K562 (cell line): ENCODE results near the gene PPP1R12C. TPM values are rescaled to one million over a fixed set of nuclear protein-coding genes. Genes with fewer than 3 reads are reported as not detected.
A peak's percentile ranks its signal among the peaks of the same experiment; 100 is the strongest.

Source experiments
- ATAC-seq: fragments of 200-7000 bp; cut with Tn5 transposase; 3 replicates; pipeline ENCODE4 v1.9.1; 2020; ENCODE audit warnings: moderate library complexity
- BruUV-seq: library from RNA; stranded (reverse); fragments of 400-500 nt; replicated peaks from 2 replicates; lab custom pipeline; 2021; lab: Mats Ljungman, UMichigan
- CTCF ChIA-PET: fragments of 300-600 bp; formaldehyde crosslinking; extraction: SDS; loops from one replicate; lab custom pipeline; 2021; ENCODE audit warnings: low intra/inter-chr PET ratio; lab: Yijun Ruan, JAX
- POLR2A ChIA-PET: fragments of 300-600, 350-650 bp; sonication (Branson Sonifier 250); formaldehyde crosslinking; extraction: SDS; loops from one replicate; lab custom pipeline; 2021; ENCODE audit warnings: antibody characterized with exemption, inconsistent platforms; lab: Yijun Ruan, JAX
- DNase-seq, 4 experiments: peaks; one replicate each; pipeline versions ENCODE4 v3.0.0 to v3.0.0-alpha.2; 2011 to 2018; ENCODE audit warnings: low spot score in 3 of 4, mixed read lengths in 3 of 4; ENCODE audit errors: extremely low read depth in 1 of 4
- FAIRE-seq: peaks from 2 replicates; lab custom pipeline; 2011; peaks lifted over from hg19 to GRCh38; lab: Jason Lieb, UNC
- H2AFZ ChIP-seq: 2 replicates; pipeline ENCODE4 v1.6.0; 2011; ENCODE audit warnings: low read depth, low read length, control low read depth, inconsistent platforms
- H3K27ac ChIP-seq: fragments of 200-600 bp; 3 replicates; pipeline ENCODE4 v1.8.0; 2011; ENCODE audit warnings: low read depth, mild to moderate bottlenecking, control low read depth, inconsistent platforms, low read length, moderate library complexity, mixed read lengths; ENCODE audit errors: extremely low read depth
- H3K27me3 ChIP-seq, 2 experiments: fragments of 300-600 bp in 1 of 2; 2 replicates in 1 of 2; 3 replicates in 1 of 2; pipeline versions ENCODE4 v1.6.0 to v1.8.0; 2011; ENCODE audit warnings: inconsistent platforms in 2 of 2, low read length in 2 of 2, mild to moderate bottlenecking in 1 of 2, mixed read lengths in 1 of 2, moderate library complexity in 1 of 2; ENCODE audit not compliant: control insufficient read depth in 2 of 2, insufficient read depth in 2 of 2
- H3K36me3 ChIP-seq: fragments of 300-600 bp; 3 replicates; pipeline ENCODE4 v1.8.0; 2011; ENCODE audit warnings: mild to moderate bottlenecking, low read length, inconsistent platforms; ENCODE audit not compliant: control insufficient read depth, insufficient read depth
- H3K4me1 ChIP-seq, 2 experiments: fragments of 200-600 bp in 1 of 2; replicated peaks in 1 of 2; 2 replicates in 1 of 2; 3 replicates in 1 of 2; pipeline versions ENCODE4 v1.5.1 to v1.8.0; 2011; ENCODE audit warnings: inconsistent platforms in 2 of 2, low read length in 2 of 2, mild to moderate bottlenecking in 1 of 2, mixed read lengths in 1 of 2, moderate library complexity in 1 of 2; ENCODE audit not compliant: control insufficient read depth in 2 of 2, insufficient read depth in 2 of 2
- H3K4me2 ChIP-seq: 2 replicates; pipeline ENCODE4 v1.6.1; 2011; ENCODE audit warnings: low read length, control low read depth, inconsistent platforms, mixed read lengths; ENCODE audit not compliant: insufficient read depth
- H3K4me3 ChIP-seq: fragments of 200-600 bp; sonication (generic), shearing (Covaris generic); 2 replicates; pipeline ENCODE4 v1.5.1; 2016; ENCODE audit warnings: control low read depth, inconsistent platforms
- H3K79me2 ChIP-seq: fragments of 200-600 bp; 3 replicates; pipeline ENCODE4 v1.8.0; 2011; ENCODE audit warnings: low read length, inconsistent platforms; ENCODE audit not compliant: control insufficient read depth, insufficient read depth
- H3K9ac ChIP-seq, 2 experiments: 2 replicates each; pipeline versions ENCODE4 v1.6.0 to v1.6.1; 2011; ENCODE audit warnings: low read depth in 2 of 2, low read length in 2 of 2, control low read depth in 1 of 2, inconsistent platforms in 1 of 2, mild to moderate bottlenecking in 1 of 2, mixed read lengths in 1 of 2; ENCODE audit not compliant: insufficient read depth in 1 of 2
- H3K9me1 ChIP-seq: one replicate; pipeline ENCODE4 v1.6.0; 2011; ENCODE audit warnings: inconsistent platforms, mild to moderate bottlenecking, low read length, moderate library complexity; ENCODE audit not compliant: control insufficient read depth, insufficient read depth
- H3K9me3 ChIP-seq: replicated peaks from 2 replicates; pipeline ENCODE4 v1.5.1; 2011; ENCODE audit warnings: low read depth, low read length, inconsistent platforms; ENCODE audit not compliant: control insufficient read depth, insufficient read depth
- H4K20me1 ChIP-seq: replicated peaks from 2 replicates; pipeline ENCODE4 v1.6.1; 2011; ENCODE audit warnings: low read length, inconsistent platforms, mixed read lengths; ENCODE audit not compliant: control insufficient read depth, insufficient read depth
- BHLHE40 ChIP-seq: IDR thresholded peaks from 2 replicates; pipeline ENCODE4 v1.6.1; 2011; ENCODE audit warnings: low read length, improper control_type of control experiment
- CBX5 ChIP-seq: IDR thresholded peaks from 2 replicates; pipeline ENCODE4 v1.6.1; 2014; ENCODE audit warnings: low read depth, borderline replicate concordance
- CHD4 ChIP-seq: fragments of 200-600 bp; sonication (generic); IDR thresholded peaks from 3 replicates; pipeline ENCODE4 v1.6.1; 2012; ENCODE audit warnings: low read depth, mild to moderate bottlenecking, mixed read lengths, low read length, inconsistent platforms; ENCODE audit not compliant: insufficient read depth, insufficient replicate concordance, poor library complexity, severe bottlenecking
- ERF ChIP-seq: fragments of 450-650 bp; formaldehyde crosslinking; IDR thresholded peaks from 2 replicates; pipeline ENCODE4 v1.4.0; 2020; ENCODE audit warnings: mild to moderate bottlenecking, mixed read lengths
- ETV5 ChIP-seq: sonication (generic); formaldehyde crosslinking; IDR thresholded peaks from 2 replicates; pipeline ENCODE4 v1.4.0; 2020; ENCODE audit warnings: low read depth, mild to moderate bottlenecking, missing genetic modification reagents
- NUFIP1 ChIP-seq: fragments of 450-650 bp; IDR thresholded peaks from 2 replicates; pipeline ENCODE4 v1.6.1; 2018; ENCODE audit not compliant: partially characterized antibody
- OTX1 ChIP-seq: fragments of 450-650 bp; formaldehyde crosslinking; IDR thresholded peaks from 2 replicates; pipeline ENCODE4 v1.4.0; 2022; ENCODE audit warnings: mild to moderate bottlenecking
- RBFOX2 ChIP-seq: fragments of 200-400 bp; formaldehyde crosslinking; IDR thresholded peaks from 2 replicates; pipeline ENCODE4 v1.6.1; 2017; ENCODE audit warnings: low read depth, mild to moderate bottlenecking, low read length, moderate library complexity
- SLC30A9 ChIP-seq: fragments of 250-450 bp; sonication (Bioruptor Pico); IDR thresholded peaks from 2 replicates; pipeline ENCODE4 v1.8.0; 2022; ENCODE audit warnings: mild to moderate bottlenecking, moderate library complexity
- SP1 ChIP-seq: sonication (generic); formaldehyde crosslinking; IDR thresholded peaks from 2 replicates; pipeline ENCODE4 v1.8.1; 2022; ENCODE audit warnings: mild to moderate bottlenecking, missing genetic modification reagents
- SRF ChIP-seq, 2 experiments: fragments of 250-450, 450-650 bp in 1 of 2; sonication (Bioruptor Pico) in 1 of 2; sonication (generic) in 1 of 2; formaldehyde crosslinking; IDR thresholded peaks; 2 replicates each; pipeline versions ENCODE4 v1.5.0 to v1.5.1; 2020 to 2022; ENCODE audit warnings: mild to moderate bottlenecking in 1 of 2, missing genetic modification reagents in 1 of 2
- ZC3H4 ChIP-seq: sonication (generic); formaldehyde crosslinking; IDR thresholded peaks from 2 replicates; pipeline ENCODE4 v1.9.0; 2021; ENCODE audit warnings: missing genetic modification reagents, borderline replicate concordance
- ZEB2 ChIP-seq: fragments of 450-650 bp; IDR thresholded peaks from 2 replicates; pipeline ENCODE4 v1.6.1; 2016
- ZNF143 ChIP-seq: sonication (generic); formaldehyde crosslinking; IDR thresholded peaks from 2 replicates; pipeline ENCODE4 v1.9.0; 2022; ENCODE audit warnings: mild to moderate bottlenecking, missing genetic modification reagents
- WGBS: fragments of 100-300 bp; shearing (Covaris generic); methylation state at CpG from one replicate; pipeline ENCODE4 v1.1.6; 2016; ENCODE audit warnings: low coverage, mixed read lengths; ENCODE audit not compliant: insufficient coverage; ENCODE audit errors: missing lambda C conversion rate; 5-methylcytosine and 5-hydroxymethylcytosine counted together
- in situ Hi-C: fragments of 300-500 bp; cut with MboI; formaldehyde crosslinking; loops from 4 replicates; pipeline ENCODE4 v1.15.0; 2018; ENCODE audit warnings: inconsistent platforms, mixed read lengths
- intact Hi-C: fragments of 100-400 bp; cut with micrococcal nuclease; formaldehyde crosslinking; loops from 2 replicates; pipeline ENCODE4 v1.14.2; 2022
- polyA plus RNA-seq, 8 experiments: library from polyadenylated mRNA; depleted of rRNA in 4 of 8; stranded (reverse) in 5 of 8; unstranded in 3 of 8; fragments of >200 nt; fragmentation: Nextera tagmentation in 2 of 8; fragmentation: Illumina TruSeq in 1 of 8; extraction: Ambion mirVana in 2 of 8; extraction: Trizol in 1 of 8; gene quantifications; 2 replicates each; pipeline versions ENCODE4 v1.2.1 to v1.2.3, GENCODE V29; 2011 to 2014; ENCODE audit warnings: inconsistent platforms in 1 of 8, missing spikeins in 1 of 8
- total RNA-seq, 7 experiments: library from RNA; depleted of rRNA in 6 of 7; stranded (reverse); fragments of >200 nt in 6 of 7; fragmentation: Illumina TruSeq in 2 of 7; extraction: Trizol in 2 of 7; gene quantifications; 2 replicates each; pipeline versions ENCODE4 v1.2.1 to v1.2.3, GENCODE V29; 2011 to 2021; ENCODE audit warnings: low replicate concordance in 1 of 7
- TF ChIP-seq, protein P1 (sequence below): fragments of 250-450 bp; sonication (Bioruptor Pico); IDR thresholded peaks from 2 replicates; pipeline ENCODE4 v1.5.0; 2021
- TF ChIP-seq, protein P2 (sequence below), 2 experiments: fragments of 450-650 bp in 1 of 2; sonication (generic) in 1 of 2; formaldehyde crosslinking in 1 of 2; IDR thresholded peaks in 1 of 2; conservative IDR thresholded peaks in 1 of 2; 2 replicates each; pipeline versions ENCODE4 v1.6.1 to v1.8.1; 2016 to 2023; ENCODE audit warnings: mild to moderate bottlenecking in 2 of 2, moderate library complexity in 2 of 2, inconsistent platforms in 1 of 2, missing genetic modification reagents in 1 of 2
- TF ChIP-seq, protein P3 (sequence below), 3 experiments: fragments of 200-800 bp in 1 of 3; sonication (Bioruptor generic) in 1 of 3; sonication (generic) in 1 of 3; formaldehyde crosslinking in 1 of 3; IDR thresholded peaks; 2 replicates each; pipeline versions ENCODE4 v1.6.1 to v1.8.0; 2016 to 2022; ENCODE audit warnings: mild to moderate bottlenecking in 2 of 3, missing compliant biosample characterization in 2 of 3, missing genetic modification characterization in 2 of 3, missing genetic modification reagents in 1 of 3

PPP1R12C gene
- total and polyA plus RNA-seq, 9 of the 15 experiments (the other 6 are each of a cell fraction or from before 2014, with no cell fraction given) = 1.8 to 136 (median 33.7) TPM

DNA sequence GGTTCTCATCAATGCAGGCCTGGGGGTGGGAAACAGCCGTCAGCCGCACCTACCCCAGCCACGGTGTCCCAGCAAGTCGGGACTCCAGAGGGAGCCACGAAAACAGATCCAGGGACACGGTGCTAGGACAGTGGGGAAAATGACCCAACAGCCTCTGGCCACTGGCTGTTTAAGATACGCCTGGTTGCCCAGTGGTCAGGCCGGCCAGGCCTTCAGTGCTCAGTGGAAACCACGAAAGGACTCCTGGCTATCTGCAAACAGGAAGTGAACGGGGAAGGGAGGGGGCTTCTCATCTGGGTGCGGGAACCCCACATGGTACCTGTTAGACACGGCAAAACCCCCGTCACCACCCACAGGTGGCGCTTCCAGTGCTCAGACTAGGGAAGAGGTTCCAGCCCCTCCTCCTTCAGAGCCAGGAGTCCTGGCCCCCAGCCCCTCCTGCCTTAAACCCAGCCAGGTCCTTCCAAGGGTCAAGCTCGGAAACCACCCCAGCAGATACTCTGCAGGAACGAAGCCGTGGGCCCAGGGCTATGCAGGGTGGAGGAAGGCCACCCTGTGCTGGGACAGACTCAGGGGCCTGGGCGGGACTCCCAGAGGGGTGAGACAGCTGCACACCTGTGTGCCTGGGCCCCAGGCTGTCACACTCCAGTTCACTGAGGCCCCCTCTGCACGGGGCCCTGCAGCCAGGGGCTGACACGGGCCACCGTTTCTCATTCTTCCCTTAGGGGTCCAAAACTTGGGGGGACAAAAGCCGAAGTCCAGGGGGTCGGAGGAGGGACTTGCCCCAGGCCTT lies 4.5 kb downstream of the PPP1R12C start (continued):
- 0 out of 2 replicates have a peak, but pooled peaks have one; percentile 39 for TF ChIP-seq RBFOX2
- 0 out of 2 replicates have a peak, but pooled peaks have one; percentile 17 for TF ChIP-seq SP1
- TF ChIP-seq, protein P1, sequence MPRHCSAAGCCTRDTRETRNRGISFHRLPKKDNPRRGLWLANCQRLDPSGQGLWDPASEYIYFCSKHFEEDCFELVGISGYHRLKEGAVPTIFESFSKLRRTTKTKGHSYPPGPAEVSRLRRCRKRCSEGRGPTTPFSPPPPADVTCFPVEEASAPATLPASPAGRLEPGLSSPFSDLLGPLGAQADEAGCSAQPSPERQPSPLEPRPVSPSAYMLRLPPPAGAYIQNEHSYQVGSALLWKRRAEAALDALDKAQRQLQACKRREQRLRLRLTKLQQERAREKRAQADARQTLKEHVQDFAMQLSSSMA = no peak
- no peak for TF ChIP-seq SRF (CRISPR knock-in tag; IDR thresholded peaks at IDR 0.05)
- no peak for TF ChIP-seq SLC30A9 (CRISPR knock-in tag)

DNA sequence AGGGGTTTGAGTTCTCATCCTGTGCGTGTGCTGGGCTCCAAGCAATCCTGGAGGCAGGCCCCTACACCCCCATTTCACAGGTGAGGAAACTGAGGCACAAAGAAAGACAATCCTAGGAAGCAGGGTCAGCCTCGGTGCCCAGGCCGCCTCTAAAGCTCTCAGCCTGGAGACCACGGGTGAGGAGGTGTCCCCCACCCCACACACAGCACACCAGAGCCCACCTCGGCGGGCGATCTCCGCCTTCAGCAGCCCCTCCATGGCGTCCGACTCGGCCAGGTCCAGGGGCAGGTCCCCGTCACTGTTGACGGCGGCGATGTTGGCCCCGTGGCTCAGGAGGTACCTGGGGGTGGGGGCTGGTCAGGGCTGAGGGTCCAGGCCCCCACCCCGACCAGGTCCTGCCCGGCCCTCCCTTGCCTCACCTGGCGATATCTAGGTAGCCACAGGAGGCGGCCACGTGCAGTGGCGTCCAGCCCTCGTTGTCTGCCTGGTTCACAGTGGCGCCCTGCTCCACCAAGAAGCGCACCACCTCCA lies 5.1 kb downstream of the PPP1R12C start:
- H3K36me3 ChIP-seq = peaks cover 59% of the 10 kb centered on the region; the same call in 2 of the 3 replicates
- peaks cover 4% of the 10 kb centered on the region for H3K9me1 ChIP-seq
- in situ Hi-C loops (no loop called here), intact Hi-C loops (no loop called here)
- FAIRE-seq = no peak
- peak overlapping the region; percentile 29; the same call in 2 of the 3 replicates for H3K27ac ChIP-seq
- ATAC-seq = no peak
- no peaks in the 10 kb centered on the region for H3K27me3 ChIP-seq
- ChIA-PET POLR2A (no interaction called here), CTCF (no interaction called here)
- H2AFZ ChIP-seq = no peak overlapping the region
- no peak overlapping the region for H3K4me3 ChIP-seq
- 94% methylated on average over 16 of the region's 25 CpGs for WGBS
- H3K4me2 ChIP-seq = no peak overlapping the region
- no peaks in the 10 kb centered on the region for H3K9me3 ChIP-seq
- H4K20me1 ChIP-seq = peaks cover 33% of the 10 kb centered on the region
- no TSS peak for BruUV-seq
- H3K9ac ChIP-seq = peak overlapping the region in 1 of 2 experiments; percentile 81; a peak in 1 of 4 replicates
- DNase-seq = peak in 1 of 4 experiments; percentile 14
- H3K79me2 ChIP-seq = peaks cover 67% of the 10 kb centered on the region
- peaks cover 32 to 62% of the 10 kb centered on the region in 2 experiments for H3K4me1 ChIP-seq
- no peak for TF ChIP-seq ZEB2
- no peak for TF ChIP-seq BHLHE40
- TF ChIP-seq CHD4 = no peak
- TF ChIP-seq CBX5 = no peak
- TF ChIP-seq, protein P2, sequence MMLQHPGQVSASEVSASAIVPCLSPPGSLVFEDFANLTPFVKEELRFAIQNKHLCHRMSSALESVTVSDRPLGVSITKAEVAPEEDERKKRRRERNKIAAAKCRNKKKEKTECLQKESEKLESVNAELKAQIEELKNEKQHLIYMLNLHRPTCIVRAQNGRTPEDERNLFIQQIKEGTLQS (IDR thresholded peaks at IDR 0.05) = no peak
- TF ChIP-seq, protein P2 (CRISPR knock-in tag; conservative IDR thresholded peaks at IDR 0.05) = no peak
- TF ChIP-seq, protein P3, sequence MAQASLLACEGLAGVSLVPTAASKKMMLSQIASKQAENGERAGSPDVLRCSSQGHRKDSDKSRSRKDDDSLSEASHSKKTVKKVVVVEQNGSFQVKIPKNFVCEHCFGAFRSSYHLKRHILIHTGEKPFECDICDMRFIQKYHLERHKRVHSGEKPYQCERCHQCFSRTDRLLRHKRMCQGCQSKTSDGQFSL (CRISPR knock-in tag; IDR thresholded peaks at IDR 0.05) = no peak
- TF ChIP-seq, protein P3 (tag; IDR thresholded peaks at IDR 0.05) = no peak
- no peak for TF ChIP-seq ETV5
- TF ChIP-seq ZC3H4 (CRISPR knock-in tag) = no peak
- no peak for TF ChIP-seq ZNF143
- TF ChIP-seq ERF (CRISPR knock-in tag) = no peak
- TF ChIP-seq NUFIP1 = no peak
- TF ChIP-seq OTX1 = no peak
